GM20431 (cell line): ENCODE measurements around the gene TMEM158.

Source experiments
- in situ Hi-C: fragments of 300-500 bp; cut with MseI, MboI; formaldehyde crosslinking; loops from one replicate; pipeline ENCODE4 v1.15.0; 2020; ENCODE audit warnings: low sequenced_read_pairs; ENCODE audit not compliant: unreplicated experiment

Gene TMEM158

DNA sequence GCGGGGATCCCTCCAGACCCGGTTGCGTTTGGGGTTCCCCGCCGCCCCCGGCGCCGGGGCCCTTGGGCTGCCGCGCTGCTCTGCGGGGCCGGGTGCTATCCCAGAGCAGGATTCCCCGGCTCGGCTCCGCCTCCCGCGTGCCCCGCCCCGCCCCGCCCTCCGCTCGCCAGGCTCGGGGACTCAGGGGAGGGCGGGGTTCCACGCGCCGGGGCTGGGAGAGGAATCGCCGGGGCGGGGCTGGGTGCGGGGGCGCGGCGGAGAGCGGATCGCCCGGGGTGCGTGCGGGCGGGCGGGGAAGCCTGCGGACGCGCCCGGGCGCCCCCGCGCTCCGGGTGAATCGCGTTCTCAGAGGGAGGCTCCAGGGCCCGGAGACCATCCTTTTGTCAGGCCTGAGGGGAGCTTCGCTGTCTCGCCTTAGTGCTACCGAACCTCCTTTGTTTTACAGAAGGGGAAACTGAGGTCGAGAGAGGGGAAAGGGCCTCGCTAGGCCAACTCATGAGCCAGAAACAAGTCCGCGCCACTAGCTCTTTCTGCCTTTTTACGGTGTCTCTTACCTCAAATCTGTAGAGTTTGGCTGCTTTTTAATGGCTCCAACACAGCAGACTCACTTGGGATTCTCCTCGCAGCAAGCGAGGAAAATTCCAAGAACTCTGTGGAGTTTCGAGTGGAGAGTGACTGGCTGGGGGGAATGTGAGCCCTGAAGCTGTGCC lies at the start of gene TMEM158:
Gene TMEM158, minus strand, starts transcription at position 82 of the 710 bp plus-strand sequence. CDS start 260 bp downstream, outside the sequence.
- in situ Hi-C loops: no loop called here

DNA sequence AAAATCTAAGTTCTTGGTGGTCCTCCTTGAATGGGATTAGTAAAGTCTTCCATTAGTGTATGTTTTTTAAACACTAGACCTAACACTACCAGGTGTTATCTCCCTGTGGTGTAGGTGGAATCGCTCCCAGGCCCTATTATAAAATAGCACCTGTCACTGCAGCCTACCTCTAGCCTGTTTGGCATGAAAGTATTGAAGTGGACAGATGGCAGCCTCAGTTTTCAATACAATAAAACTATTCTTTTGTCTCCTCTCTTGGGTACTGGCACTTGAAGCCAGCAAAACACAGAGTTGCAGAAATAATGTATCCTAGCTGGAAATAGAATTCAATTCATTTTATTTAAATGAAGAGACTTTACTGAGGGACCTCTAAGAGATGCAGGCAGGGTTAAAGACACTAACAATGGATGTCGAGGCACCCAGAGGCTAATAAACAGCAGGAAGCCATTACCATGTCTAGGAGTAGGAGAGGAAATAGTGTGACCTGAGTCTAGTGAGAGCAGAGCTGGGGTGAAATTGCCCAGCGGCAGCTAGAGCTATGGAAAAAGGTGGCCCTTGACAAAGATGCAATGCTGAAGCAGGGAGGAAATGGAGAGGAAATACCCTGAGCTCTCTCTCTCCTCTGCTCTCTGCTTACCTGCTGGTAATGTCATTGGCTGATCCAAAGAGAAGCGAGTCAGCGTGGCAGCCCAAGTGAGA lies 49.1 kb upstream of the TMEM158 start:
- in situ Hi-C loops: no loop called here

DNA sequence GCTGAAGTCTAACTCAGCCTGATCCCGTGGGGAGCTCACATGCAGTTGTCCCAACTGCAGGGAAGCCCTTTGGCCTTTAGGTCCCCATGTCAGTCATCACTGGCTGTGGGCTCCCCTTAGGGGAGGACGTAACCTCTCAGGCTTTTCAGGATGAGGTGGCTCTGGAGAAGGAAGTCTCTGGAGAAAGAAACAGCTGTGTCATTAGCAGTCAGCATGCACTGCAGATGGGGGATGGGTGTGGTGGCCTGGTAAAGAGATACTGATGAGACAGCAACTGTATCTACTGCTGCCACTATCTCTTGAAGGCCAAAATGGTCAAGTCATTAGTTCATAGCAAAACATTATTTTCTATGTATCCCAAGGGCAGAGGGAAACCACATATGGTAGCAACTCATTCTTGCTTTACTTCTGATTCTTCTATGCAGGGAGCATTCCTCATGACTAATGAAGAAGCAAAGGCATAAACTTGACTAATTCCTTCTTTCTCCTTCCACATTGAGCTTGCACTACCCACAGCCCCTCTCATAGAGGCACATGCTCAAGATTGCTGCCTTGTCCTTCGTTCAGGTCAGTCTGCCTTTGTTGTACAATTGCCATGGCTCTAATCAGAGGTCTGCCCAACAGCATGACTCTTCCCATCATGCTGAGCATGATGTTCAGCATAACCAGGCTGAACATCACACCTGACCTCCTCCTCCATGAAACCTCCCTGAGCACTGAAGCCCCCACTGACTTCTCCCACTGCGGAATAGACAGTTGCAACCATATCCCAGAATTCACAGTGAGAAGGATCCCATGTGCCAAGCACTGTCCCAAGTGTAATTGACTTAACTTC lies 47.8 kb upstream of the TMEM158 start:
- in situ Hi-C loops: no loop called here

- in situ Hi-C loops: no loop called here
These were observed 46.9 kb upstream of the TMEM158 start for GRCh38 chr3:45272828-45273470.

DNA sequence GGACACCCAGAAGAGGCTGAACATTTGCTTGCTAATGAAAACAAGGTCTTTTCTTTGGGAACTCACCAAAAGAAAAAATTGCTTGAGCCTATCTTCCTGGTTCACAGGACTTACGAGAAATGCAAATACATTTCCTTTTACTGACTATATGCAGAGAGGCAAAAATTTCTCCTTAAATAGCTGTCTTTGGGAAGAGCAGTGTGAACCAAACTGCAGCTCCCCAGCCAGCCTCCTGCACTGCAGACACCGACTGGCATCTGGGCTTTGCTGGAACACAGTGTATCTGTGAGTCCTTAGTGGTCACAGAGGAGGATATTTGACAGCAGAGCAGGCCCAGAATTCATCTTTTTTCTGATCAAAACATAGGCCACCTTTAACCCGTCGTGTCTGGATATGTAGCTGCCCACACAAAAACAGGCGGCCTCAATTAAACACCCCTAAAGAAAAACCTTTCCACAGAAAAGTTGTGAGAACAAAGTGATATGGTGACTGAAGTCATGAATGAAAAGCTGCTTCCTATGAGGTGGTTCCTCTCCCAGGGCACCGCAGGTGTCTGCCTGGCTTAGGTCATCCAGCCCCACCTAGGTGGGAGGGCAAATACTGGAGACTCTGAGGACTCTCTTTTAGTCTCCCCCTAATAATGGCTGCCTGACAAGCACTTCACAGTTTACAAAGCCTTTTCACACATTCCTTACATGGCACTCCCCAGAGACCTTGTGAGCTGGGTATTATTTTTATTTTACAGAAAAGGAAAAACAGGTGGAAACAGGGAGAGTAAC lies 46.1 kb upstream of the TMEM158 start:
- in situ Hi-C loops: no loop called here

GRCh38 chr3:45269952-45270351 lies 43.9 kb upstream of the TMEM158 start:
- in situ Hi-C loops: no loop called here

GRCh38 chr3:45267097-45267496 lies 41.0 kb upstream of the TMEM158 start:
- in situ Hi-C loops: no loop called here

GRCh38 chr3:45261333-45262110 lies 35.4 kb upstream of the TMEM158 start:
- in situ Hi-C loops: no loop called here

DNA sequence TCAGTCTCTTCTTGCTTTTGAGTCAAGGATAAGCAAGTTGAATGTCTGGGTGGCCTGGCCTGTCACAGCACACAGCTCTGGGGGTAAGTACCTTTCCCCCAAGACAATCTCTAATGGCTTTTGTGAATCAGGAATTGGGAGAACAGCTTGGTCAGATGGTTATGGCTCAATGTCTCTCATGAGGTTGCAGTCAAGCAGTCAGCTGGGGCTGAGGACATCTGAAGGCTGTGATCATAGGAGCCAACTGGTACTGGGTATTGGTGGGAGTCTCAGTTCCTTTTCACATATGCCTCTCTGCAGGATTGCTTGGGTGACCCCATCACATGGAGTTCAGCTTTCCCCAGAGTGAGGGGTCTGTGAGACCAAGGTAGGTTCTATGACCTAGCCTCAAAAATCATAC lies 33.0 kb upstream of the TMEM158 start:
- in situ Hi-C loops: no loop called here

- in situ Hi-C loops: no loop called here
These were observed 32.2 kb upstream of the TMEM158 start for GRCh38 chr3:45258317-45258716.

DNA sequence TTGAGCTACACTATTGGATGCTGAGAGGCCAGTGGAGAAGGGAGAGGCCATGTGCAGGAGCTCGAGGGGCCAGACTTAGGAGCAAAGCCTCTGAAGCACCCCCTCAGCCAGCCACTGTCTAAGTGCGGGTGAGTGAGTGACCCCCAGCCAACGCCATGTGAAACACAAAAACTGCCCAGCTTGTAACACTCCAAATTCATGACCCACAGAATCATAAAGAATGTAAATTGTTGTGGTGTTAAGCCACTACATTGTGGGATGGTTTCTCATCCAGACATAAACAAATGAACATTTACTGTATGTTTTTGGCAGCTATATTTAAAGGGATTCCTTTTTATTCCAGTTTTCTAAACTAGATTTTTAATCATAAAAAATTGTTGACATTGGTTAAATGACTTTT lies 27.2 kb upstream of the TMEM158 start:
- in situ Hi-C loops: no loop called here

GRCh38 chr3:45252826-45253225 lies 26.7 kb upstream of the TMEM158 start:
- in situ Hi-C loops: no loop called here

GRCh38 chr3:45249391-45249790 lies 23.3 kb upstream of the TMEM158 start:
- in situ Hi-C loops: no loop called here

- in situ Hi-C loops: no loop called here
These were observed 20.2 kb upstream of the TMEM158 start for GRCh38 chr3:45246241-45246640.

DNA sequence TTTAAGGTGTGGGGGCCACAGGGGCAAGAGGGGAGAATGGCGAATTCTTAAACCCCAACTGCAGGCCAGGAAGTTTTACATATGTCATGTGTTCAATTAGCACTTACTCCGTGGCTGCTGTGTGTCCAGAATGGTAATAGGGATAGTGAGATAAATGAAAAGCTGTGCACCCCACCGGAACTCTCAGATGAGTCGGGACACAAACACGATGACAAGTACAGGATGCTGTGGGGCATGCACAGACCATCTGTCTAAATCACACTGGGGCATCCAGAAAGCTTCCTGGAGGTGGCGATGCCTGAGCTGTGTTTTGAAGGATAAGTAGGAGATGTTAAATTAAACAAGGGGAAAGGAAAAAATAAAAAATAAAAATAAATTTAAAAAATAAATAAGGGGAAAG lies 18.3 kb upstream of the TMEM158 start:
- in situ Hi-C loops: no loop called here

DNA sequence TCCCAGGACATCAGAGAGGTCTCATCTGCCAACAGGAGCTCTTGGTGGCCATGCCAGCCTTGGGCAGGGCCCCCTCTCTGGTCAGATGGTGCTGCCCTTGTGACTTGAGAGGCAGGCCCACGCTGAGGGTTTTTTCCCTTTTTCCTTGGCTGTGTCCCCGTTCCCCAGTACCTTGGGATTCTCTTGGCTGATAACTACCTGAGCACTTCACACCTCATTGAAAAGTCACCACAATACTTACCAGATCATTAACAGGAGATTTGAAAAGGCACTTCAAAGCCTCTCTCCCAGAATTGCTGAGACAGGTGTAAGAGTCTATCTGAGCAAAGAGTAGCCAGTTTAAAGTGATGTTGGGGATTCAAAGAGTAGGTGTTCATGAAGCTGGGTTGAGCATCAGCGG lies 15.1 kb upstream of the TMEM158 start:
- in situ Hi-C loops: no loop called here

- in situ Hi-C loops: no loop called here
These were observed 14.2 kb upstream of the TMEM158 start for GRCh38 chr3:45240292-45240691.

DNA sequence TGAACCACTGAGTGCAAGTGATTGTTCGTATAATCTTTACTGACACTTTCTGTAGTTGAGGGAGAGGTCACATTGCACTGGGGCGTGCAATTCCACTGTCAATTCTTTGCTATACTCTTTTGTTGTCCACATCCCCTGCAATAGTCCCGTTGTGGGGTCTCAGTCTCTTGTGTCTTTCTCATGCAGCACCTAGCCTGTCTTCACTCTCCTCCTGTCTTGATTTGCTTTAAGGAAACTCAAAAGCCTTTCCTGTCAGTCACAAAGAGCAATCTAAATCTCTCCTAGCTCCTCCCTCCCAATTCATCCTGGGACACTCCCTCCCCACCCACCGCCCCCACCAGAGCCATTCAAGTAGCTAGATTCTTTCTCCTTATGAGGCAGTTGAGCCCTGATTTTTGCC lies 13.2 kb upstream of the TMEM158 start:
- in situ Hi-C loops: no loop called here

DNA sequence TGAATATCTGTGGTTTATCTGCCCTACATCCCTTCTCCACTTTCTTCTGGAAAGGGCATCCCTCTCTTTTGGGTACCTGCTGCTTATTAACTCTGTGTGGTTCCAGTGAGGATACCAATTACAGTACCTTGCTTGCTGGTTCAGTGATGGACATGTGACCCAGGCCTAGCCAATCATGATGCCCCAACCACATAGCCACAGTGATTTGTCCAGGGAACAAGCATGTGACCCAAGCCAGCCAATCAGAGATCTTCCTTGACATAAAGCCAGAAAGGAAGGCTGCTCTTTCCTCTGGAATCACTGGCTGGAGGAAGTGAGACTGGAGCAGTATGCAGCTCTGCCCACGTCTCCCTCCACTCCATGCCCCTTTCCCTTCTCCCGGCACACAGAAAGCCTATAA lies 10.9 kb upstream of the TMEM158 start:
- in situ Hi-C loops: no loop called here
